Measurements from ENCODE around the gene NAAA.

- TF ChIP-seq EZH2 (IDR thresholded peaks at IDR 0.05), result no peak
- TF ChIP-seq CTCF (IDR thresholded peaks at IDR 0.05 in 2 of 3, conservative IDR thresholded peaks at IDR 0.05 in 1 of 3; ENCODE audit: borderline replicate concordance in 1 of 3, insufficient read depth in 1 of 3, low read depth in 2 of 3, low read length in 2 of 3), result peak in 2 of 3 experiments; percentile 56 to 65; a peak in 4 of 6 replicates
- TF ChIP-seq POLR2A (IDR thresholded peaks at IDR 0.05; ENCODE audit: borderline replicate concordance, extremely low read depth, insufficient read depth, insufficient read length), result no peak
- no peak for TF ChIP-seq POLR2AphosphoS5 (IDR thresholded peaks at IDR 0.05; ENCODE audit: low read depth, low read length)
- TF ChIP-seq YY1 (IDR thresholded peaks at IDR 0.05; ENCODE audit: extremely low read depth, insufficient replicate concordance, low read depth, low read length), result no peak
- TF ChIP-seq EZH2phosphoT487 (IDR thresholded peaks at IDR 0.05; ENCODE audit: borderline replicate concordance), result no peak
- TF ChIP-seq MAX (IDR thresholded peaks at IDR 0.05), result no peak
- TF ChIP-seq JUND (IDR thresholded peaks at IDR 0.05), result no peak
- no peak for TF ChIP-seq ZNF274 (IDR thresholded peaks at IDR 0.05; ENCODE audit: low read depth, low read length)
- no peak for TF ChIP-seq TCF7L2 (IDR thresholded peaks at IDR 0.05; ENCODE audit: borderline replicate concordance, extremely low read depth, insufficient read depth, insufficient read length)
Measured at GRCh38 chr4:75892508-75892907, 48.3 kb downstream of the NAAA start.

Measured in HCT116 (cell line).